Brain microvascular endothelial cell (primary cell): ENCODE results near the gene NFATC2IP.

Experiments
- DNase-seq: peaks from one replicate; pipeline ENCODE4 v3.0.0-alpha.2; 2020
- H3K27ac ChIP-seq: fragments of 250-450 bp; sonication (Bioruptor Pico); 2 replicates; pipeline ENCODE4 v1.5.1; 2020; ENCODE audit warnings: mild to moderate bottlenecking, moderate library complexity
- H3K27me3 ChIP-seq: fragments of 250-450 bp; sonication (Bioruptor Pico); replicated peaks from 2 replicates; pipeline ENCODE4 v1.5.1; 2020; ENCODE audit warnings: mild to moderate bottlenecking
- H3K36me3 ChIP-seq: fragments of 250-450 bp; sonication (Bioruptor Pico); replicated peaks from 2 replicates; pipeline ENCODE4 v1.5.1; 2020; ENCODE audit warnings: mild to moderate bottlenecking
- H3K4me3 ChIP-seq: 2 replicates; pipeline ENCODE4 v1.5.1; 2011; ENCODE audit warnings: low read depth, mild to moderate bottlenecking, control low read depth, low read length, moderate library complexity
- in situ Hi-C: cut with HindIII; loops from 2 replicates; pipeline ENCODE4 v1.10.0; 2017; ENCODE audit warnings: low sequenced_read_pairs, low pct_ligation_motif_present
- TF ChIP-seq, protein P1 (sequence below): IDR thresholded peaks from 2 replicates; pipeline ENCODE4 v1.5.1; 2011; ENCODE audit warnings: low read depth, mild to moderate bottlenecking, moderate library complexity, low read length, control low read depth, inconsistent platforms; ENCODE audit errors: missing control alignments

The NFATC2IP gene

DNA sequence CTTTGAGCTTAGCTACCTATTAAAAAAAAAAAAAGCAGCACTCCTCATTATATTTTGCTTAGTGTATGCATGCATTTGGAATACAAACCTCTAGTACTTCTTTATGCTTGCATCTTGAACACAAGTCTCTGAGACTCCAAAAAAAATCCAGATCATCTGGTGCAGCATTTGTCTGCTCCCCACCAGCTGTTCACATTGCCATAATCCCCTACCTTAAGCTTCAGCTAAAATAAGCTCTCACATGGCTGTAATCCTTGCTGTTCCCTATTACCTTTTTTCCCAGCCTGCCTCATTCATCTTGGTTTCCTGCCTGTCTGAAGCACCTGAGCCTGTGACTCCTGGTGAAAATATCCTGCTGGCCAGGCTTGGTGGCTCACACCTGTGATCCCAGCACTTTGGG, 7.5 kb upstream of the NFATC2IP start:
- in situ Hi-C loops, result no loop called here
- H3K36me3 ChIP-seq, result no peaks in the 10 kb centered on the region
- H3K4me3 ChIP-seq, result no peak overlapping the region
- no peak for DNase-seq
- H3K27me3 ChIP-seq, result no peaks in the 10 kb centered on the region
- TF ChIP-seq, protein P1, sequence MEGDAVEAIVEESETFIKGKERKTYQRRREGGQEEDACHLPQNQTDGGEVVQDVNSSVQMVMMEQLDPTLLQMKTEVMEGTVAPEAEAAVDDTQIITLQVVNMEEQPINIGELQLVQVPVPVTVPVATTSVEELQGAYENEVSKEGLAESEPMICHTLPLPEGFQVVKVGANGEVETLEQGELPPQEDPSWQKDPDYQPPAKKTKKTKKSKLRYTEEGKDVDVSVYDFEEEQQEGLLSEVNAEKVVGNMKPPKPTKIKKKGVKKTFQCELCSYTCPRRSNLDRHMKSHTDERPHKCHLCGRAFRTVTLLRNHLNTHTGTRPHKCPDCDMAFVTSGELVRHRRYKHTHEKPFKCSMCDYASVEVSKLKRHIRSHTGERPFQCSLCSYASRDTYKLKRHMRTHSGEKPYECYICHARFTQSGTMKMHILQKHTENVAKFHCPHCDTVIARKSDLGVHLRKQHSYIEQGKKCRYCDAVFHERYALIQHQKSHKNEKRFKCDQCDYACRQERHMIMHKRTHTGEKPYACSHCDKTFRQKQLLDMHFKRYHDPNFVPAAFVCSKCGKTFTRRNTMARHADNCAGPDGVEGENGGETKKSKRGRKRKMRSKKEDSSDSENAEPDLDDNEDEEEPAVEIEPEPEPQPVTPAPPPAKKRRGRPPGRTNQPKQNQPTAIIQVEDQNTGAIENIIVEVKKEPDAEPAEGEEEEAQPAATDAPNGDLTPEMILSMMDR, result no peak
- H3K27ac ChIP-seq, result no peak overlapping the region

DNA sequence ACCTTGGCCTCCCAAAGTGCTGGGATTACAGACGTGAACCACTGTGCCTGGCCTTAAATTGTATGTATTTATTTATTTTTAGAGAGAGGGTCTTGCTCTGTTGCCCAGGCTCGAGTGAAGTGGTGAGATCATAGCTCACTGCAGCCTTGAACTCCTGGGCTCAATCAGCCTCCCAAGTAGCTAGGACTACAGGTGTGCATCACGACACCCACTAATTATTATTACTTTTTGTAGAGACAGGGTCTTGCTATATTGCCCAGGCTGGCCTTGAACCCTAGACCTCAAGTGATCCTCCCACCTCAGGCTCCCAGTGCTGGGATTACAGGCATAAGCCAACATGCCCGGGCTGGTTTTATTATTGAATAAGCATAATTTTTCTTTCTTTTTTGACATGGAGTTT, 4.1 kb upstream of the NFATC2IP start:
- Histone ChIP-seq H3K27ac (no peak overlapping the region), H3K4me3 (no peak overlapping the region), H3K36me3 (no peaks in the 10 kb centered on the region), H3K27me3 (no peaks in the 10 kb centered on the region)
- TF ChIP-seq, protein P1, result no peak
- no peak for DNase-seq
- in situ Hi-C loops, result no loop called here

DNA sequence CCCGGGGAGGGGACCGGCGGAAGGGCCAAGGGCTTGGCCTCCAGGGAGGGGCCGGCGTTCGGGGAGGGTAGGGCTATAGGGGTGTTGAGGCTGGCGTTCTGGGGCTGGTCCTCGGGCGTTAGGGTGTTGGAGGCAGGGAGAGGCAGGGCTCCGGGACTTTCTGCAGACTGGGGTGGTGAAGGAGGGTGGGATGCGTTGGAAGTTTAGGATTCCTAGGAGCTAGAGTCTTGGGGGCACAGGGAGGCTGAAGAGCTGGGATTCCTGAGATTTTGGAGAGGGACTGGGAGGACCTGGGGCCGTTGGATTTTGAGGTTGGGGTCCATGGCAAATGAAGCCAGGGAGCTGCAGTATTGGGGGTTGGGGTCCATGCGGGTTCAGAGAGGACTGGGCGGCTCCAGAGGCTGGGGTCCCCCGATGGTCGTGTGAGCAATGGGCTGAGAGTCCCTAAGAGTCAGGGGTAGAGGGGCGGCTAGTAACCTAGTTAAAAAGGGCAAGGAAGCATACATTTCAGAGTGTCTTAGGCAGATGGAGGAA, 740 bp downstream of the NFATC2IP start:
- no peaks in the 10 kb centered on the region for H3K27me3 ChIP-seq
- TF ChIP-seq, protein P1, result no peak
- no peak for DNase-seq
- peak overlapping the region; percentile 34 for H3K27ac ChIP-seq
- peak overlapping the region; percentile 80 for H3K4me3 ChIP-seq
- in situ Hi-C loops, result no loop called here
- peaks cover 9% of the 10 kb centered on the region for H3K36me3 ChIP-seq

DNA sequence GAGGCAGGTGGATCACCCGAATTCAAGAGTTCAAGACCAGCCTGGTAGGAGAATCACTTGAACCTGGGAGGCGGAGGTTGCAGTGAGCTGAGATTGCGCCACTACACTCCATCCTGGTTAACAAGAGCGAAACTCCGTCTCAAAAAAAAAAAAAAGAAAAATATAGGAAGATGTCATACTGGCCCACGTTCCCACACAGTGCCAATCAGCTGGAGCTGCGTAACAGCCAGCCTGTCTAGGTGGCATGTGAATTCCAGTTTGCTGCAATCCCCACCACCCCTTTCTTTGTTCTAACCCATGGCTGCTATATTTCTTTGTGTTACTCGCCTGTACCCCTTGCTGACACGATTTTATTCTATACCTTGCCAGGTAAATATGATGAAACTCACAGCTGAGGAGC, 7.5 kb downstream of the NFATC2IP start:
- TF ChIP-seq, protein P1, result no peak
- Histone ChIP-seq H3K4me3 (no peak overlapping the region), H3K27me3 (no peaks in the 10 kb centered on the region), H3K27ac (no peak overlapping the region), H3K36me3 (peaks cover 33% of the 10 kb centered on the region)
- no peak for DNase-seq
- in situ Hi-C loops, result no loop called here

DNA sequence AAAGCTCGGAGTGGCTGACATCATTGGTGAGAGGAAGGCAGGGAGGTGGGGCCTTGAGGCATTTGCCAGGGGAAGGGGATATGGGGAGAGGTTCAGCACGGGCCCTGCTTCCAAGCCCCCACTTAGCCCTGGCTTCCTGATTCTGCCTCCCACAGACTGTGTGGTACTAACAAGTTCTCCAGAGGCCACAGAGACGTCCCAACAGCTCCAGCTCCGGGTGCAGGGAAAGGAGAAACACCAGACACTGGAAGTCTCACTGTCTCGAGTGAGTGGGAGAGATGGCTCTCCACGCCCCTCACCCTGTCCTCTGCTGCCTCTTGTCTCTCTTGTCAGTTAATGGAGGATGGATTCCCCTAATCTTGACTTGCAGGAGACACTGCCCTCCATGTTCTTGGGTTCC, 8.1 kb downstream of the NFATC2IP start:
- H3K27ac ChIP-seq, result no peak overlapping the region
- in situ Hi-C loops, result no loop called here
- peaks cover 36% of the 10 kb centered on the region for H3K36me3 ChIP-seq
- DNase-seq, result no peak
- H3K4me3 ChIP-seq, result no peak overlapping the region
- TF ChIP-seq, protein P1, result no peak
- H3K27me3 ChIP-seq, result no peaks in the 10 kb centered on the region

DNA sequence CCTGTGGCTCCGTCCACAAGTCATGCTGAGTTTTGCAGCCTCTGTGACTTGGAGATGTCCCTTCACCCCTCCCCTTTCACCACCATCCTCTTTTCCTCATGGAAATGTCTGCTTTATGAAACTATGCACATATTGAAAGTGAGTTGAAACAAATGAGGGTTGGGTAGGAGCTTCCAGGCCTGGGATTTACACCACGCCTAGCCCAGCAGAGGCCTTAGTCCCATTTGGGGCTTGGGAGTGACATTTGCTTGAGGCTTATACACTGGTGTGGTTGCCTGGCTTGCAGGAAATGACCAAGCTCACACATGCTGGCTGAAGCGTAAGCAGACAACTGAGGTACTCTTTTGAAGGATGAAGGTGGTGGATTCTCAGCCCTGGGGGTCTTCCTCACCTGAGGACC, 13.3 kb downstream of the NFATC2IP start:
- Histone ChIP-seq H3K36me3 (peaks cover 31% of the 10 kb centered on the region), H3K4me3 (no peak overlapping the region), H3K27me3 (no peaks in the 10 kb centered on the region), H3K27ac (no peak overlapping the region)
- TF ChIP-seq, protein P1, result no peak
- in situ Hi-C loops, result no loop called here
- DNase-seq, result no peak
